WTC11 (cell line): ENCODE data around the gene PURA. TPM values are rescaled to one million over a fixed set of nuclear protein-coding genes. Genes with fewer than 3 reads are reported as not detected.

Experiments used
- ATAC-seq: fragments of 200-7000 bp; cut with Tn5 transposase; 2 replicates; pipeline ENCODE4 v1.10.0; 2021; ENCODE audit warnings: mild to moderate bottlenecking, moderate library complexity
- CTCF ChIA-PET: fragments of 300-600 bp; sonication (Branson Sonifier 250); formaldehyde crosslinking; loops from one replicate; lab custom pipeline; 2021; ENCODE audit warnings: antibody characterized with exemption; lab: Charles Lee
- POLR2A ChIA-PET: fragments of 350-600 bp; sonication (Branson Sonifier 250); formaldehyde crosslinking; loops from one replicate; lab custom pipeline; 2021; ENCODE audit warnings: antibody characterized with exemption; lab: Charles Lee
- DNase-seq: peaks from one replicate; pipeline ENCODE4 v3.0.0; 2021; ENCODE audit warnings: low spot score
- H3K27ac Mint-ChIP-seq: 2 replicates; pipeline ENCODE4 v1.8.0; 2021; ENCODE audit warnings: mixed read lengths
- H3K27me3 Mint-ChIP-seq: 2 replicates; pipeline ENCODE4 v1.8.0; 2021; ENCODE audit warnings: low read depth, mild to moderate bottlenecking, moderate library complexity, mixed read lengths
- H3K36me3 Mint-ChIP-seq: 2 replicates; pipeline ENCODE4 v1.8.0; 2021; ENCODE audit warnings: mixed read lengths
- H3K4me1 Mint-ChIP-seq: 2 replicates; pipeline ENCODE4 v1.8.0; 2022; ENCODE audit warnings: mixed read lengths
- H3K4me3 Mint-ChIP-seq: 2 replicates; pipeline ENCODE4 v1.8.0; 2021; ENCODE audit warnings: mild to moderate bottlenecking, moderate library complexity, mixed read lengths
- H3K9me3 Mint-ChIP-seq: 2 replicates; pipeline ENCODE4 v1.8.0; 2021; ENCODE audit warnings: mixed read lengths
- CREM ChIP-seq: sonication (generic); formaldehyde crosslinking; IDR thresholded peaks from 2 replicates; pipeline ENCODE4 v1.8.1; 2022; ENCODE audit warnings: mild to moderate bottlenecking, missing genetic modification reagents, moderate library complexity
- CTCF ChIP-seq: fragments of 200-600 bp; IDR thresholded peaks from 2 replicates; pipeline ENCODE4 v1.8.0; 2022; ENCODE audit warnings: antibody characterized with exemption
- E2F1 ChIP-seq: sonication (generic); formaldehyde crosslinking; IDR thresholded peaks from 2 replicates; pipeline ENCODE4 v1.8.0; 2022; ENCODE audit warnings: mild to moderate bottlenecking, missing genetic modification reagents
- E2F5 ChIP-seq: sonication (generic); formaldehyde crosslinking; IDR thresholded peaks from 2 replicates; pipeline ENCODE4 v1.8.1; 2022; ENCODE audit warnings: mild to moderate bottlenecking, moderate library complexity, missing genetic modification reagents
- FOXP1 ChIP-seq: sonication (generic); formaldehyde crosslinking; IDR thresholded peaks from 2 replicates; pipeline ENCODE4 v1.8.0; 2022; ENCODE audit warnings: missing genetic modification reagents, mild to moderate bottlenecking, moderate library complexity, borderline replicate concordance
- GABPB1 ChIP-seq: sonication (generic); formaldehyde crosslinking; IDR thresholded peaks from 2 replicates; pipeline ENCODE4 v1.8.1; 2023; ENCODE audit warnings: mild to moderate bottlenecking, missing genetic modification reagents
- GTF2I ChIP-seq: fragments of 250-450 bp; sonication (Bioruptor Pico); conservative IDR thresholded peaks from 2 replicates; pipeline ENCODE4 v1.4.0; 2021; ENCODE audit warnings: mild to moderate bottlenecking
- PREB ChIP-seq: sonication (generic); formaldehyde crosslinking; IDR thresholded peaks from 2 replicates; pipeline ENCODE4 v1.8.1; 2022; ENCODE audit warnings: mild to moderate bottlenecking, missing genetic modification reagents, moderate library complexity, borderline replicate concordance
- USF2 ChIP-seq: sonication (generic); formaldehyde crosslinking; IDR thresholded peaks from 2 replicates; pipeline ENCODE4 v1.8.1; 2023; ENCODE audit warnings: mild to moderate bottlenecking, missing genetic modification reagents, moderate library complexity
- ZNF317 ChIP-seq: sonication (generic); formaldehyde crosslinking; IDR thresholded peaks from 2 replicates; pipeline ENCODE4 v1.8.1; 2023; ENCODE audit warnings: low read depth, mild to moderate bottlenecking, moderate library complexity, missing genetic modification reagents, borderline replicate concordance
- ZNF396 ChIP-seq: fragments of 250-450 bp; sonication (Bioruptor Pico); IDR thresholded peaks from 2 replicates; pipeline ENCODE4 v1.8.0; 2021; ENCODE audit warnings: mild to moderate bottlenecking, moderate library complexity, borderline replicate concordance
- total RNA-seq: library from RNA; stranded (reverse); gene quantifications from 3 replicates; pipeline ENCODE4 v1.2.3, GENCODE V29; 2021
- TF ChIP-seq, protein P1 (sequence below): fragments of 250-450 bp; sonication (Bioruptor Pico); IDR thresholded peaks from 2 replicates; pipeline ENCODE4 v1.9.0; 2021; ENCODE audit warnings: mild to moderate bottlenecking, borderline replicate concordance
- TF ChIP-seq, protein P2 (sequence below): fragments of 250-450 bp; sonication (Bioruptor Pico); IDR thresholded peaks from 2 replicates; pipeline ENCODE4 v2.1.2; 2022; ENCODE audit warnings: mild to moderate bottlenecking, moderate library complexity
- TF ChIP-seq, protein P3 (sequence below): sonication (generic); formaldehyde crosslinking; IDR thresholded peaks from 2 replicates; pipeline ENCODE4 v1.8.0; 2022; ENCODE audit warnings: mild to moderate bottlenecking, missing genetic modification reagents

Gene PURA
- total RNA-seq, 1 experiment from 2014 or later: 9.0 TPM

- TF ChIP-seq FOXP1 (CRISPR knock-in tag) (peak; percentile 59; the same call in 1 of the 2 replicates), PREB (CRISPR knock-in tag) (no peak)
Measured at GRCh38 chr5:140107312-140108092, 6.4 kb upstream of the PURA start (continued).

DNA sequence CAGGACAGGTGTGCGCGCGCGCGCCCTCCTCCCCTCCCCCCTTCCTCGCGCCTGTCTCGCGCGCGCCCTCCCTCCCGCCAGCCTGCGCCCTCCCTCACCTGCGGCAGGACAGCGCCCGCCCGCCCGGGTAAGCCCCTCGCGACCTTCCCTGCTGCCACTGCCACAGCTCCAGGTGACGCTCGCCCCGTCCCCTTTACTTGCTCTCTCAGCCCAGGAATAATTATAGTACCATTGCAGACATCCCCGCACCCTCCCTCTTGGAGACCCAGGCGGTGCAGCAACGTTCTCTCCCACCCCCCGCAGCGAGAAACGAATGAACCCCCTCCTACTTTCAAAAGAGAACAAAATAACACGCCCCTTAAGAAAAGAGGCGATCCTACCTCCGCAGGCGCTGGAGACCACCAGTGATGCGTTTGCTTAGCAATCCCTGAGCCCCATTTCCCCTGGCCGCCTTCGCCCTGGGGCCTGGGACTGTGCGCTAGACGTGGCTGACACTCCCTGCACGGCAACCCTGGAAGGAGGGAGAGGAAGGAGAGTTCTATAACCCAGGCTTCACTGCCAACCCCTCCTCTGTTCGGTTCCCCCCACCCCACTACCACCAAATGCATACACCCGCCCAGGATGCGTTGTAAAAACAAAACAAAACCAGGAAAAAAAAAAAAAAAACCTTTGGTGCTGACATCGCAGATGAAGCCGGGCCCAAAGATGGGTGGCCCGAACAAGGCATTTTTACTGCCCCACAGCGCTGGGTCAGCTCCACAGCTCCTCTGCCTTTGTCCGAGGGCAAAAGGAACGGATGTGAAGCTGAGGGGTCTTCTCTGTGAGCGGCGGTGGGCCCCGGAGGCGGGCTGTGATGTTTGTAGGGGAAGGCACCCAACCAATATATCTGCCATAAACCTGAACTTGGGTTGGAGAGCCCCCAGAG lies 5.6 kb upstream of the PURA start:
- H3K4me1 Mint-ChIP-seq: peaks cover 50% of the 10 kb centered on the region
- H3K4me3 Mint-ChIP-seq: peak overlapping the region; percentile 90

GRCh38 chr5:140109018-140109758 lies 4.7 kb upstream of the PURA start:
- Mint-ChIP-seq H3K4me3 (peak overlapping the region; percentile 90), H3K9me3 (no peaks in the 10 kb centered on the region), H3K4me1 (peaks cover 50% of the 10 kb centered on the region), H3K27me3 (peaks cover 87% of the 10 kb centered on the region), H3K36me3 (no peaks in the 10 kb centered on the region), H3K27ac (no peak overlapping the region)
- ChIA-PET CTCF (interaction anchor here (0.6 to 2.6 kb wide), 7 partner anchors 35 to 343 kb away, joined by 3 to 19 read pairs (median 4); partner anchors contain the start of gene NRG2), POLR2A (interaction anchor here (0.6 kb wide), 2 partner anchors 9 to 39 kb away, joined by 3 to 5 read pairs; no protein-coding TSS in a partner anchor)
- ATAC-seq: no peak
- DNase-seq: no peak
- TF ChIP-seq CTCF (no peak), GABPB1 (CRISPR knock-in tag) (no peak), CREM (no peak), E2F1 (CRISPR knock-in tag) (no peak), E2F5 (CRISPR knock-in tag) (no peak), ZNF317 (CRISPR knock-in tag) (no peak)
- TF ChIP-seq, protein P1, sequence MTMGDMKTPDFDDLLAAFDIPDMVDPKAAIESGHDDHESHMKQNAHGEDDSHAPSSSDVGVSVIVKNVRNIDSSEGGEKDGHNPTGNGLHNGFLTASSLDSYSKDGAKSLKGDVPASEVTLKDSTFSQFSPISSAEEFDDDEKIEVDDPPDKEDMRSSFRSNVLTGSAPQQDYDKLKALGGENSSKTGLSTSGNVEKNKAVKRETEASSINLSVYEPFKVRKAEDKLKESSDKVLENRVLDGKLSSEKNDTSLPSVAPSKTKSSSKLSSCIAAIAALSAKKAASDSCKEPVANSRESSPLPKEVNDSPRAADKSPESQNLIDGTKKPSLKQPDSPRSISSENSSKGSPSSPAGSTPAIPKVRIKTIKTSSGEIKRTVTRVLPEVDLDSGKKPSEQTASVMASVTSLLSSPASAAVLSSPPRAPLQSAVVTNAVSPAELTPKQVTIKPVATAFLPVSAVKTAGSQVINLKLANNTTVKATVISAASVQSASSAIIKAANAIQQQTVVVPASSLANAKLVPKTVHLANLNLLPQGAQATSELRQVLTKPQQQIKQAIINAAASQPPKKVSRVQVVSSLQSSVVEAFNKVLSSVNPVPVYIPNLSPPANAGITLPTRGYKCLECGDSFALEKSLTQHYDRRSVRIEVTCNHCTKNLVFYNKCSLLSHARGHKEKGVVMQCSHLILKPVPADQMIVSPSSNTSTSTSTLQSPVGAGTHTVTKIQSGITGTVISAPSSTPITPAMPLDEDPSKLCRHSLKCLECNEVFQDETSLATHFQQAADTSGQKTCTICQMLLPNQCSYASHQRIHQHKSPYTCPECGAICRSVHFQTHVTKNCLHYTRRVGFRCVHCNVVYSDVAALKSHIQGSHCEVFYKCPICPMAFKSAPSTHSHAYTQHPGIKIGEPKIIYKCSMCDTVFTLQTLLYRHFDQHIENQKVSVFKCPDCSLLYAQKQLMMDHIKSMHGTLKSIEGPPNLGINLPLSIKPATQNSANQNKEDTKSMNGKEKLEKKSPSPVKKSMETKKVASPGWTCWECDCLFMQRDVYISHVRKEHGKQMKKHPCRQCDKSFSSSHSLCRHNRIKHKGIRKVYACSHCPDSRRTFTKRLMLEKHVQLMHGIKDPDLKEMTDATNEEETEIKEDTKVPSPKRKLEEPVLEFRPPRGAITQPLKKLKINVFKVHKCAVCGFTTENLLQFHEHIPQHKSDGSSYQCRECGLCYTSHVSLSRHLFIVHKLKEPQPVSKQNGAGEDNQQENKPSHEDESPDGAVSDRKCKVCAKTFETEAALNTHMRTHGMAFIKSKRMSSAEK: no peak
- TF ChIP-seq, protein P2, sequence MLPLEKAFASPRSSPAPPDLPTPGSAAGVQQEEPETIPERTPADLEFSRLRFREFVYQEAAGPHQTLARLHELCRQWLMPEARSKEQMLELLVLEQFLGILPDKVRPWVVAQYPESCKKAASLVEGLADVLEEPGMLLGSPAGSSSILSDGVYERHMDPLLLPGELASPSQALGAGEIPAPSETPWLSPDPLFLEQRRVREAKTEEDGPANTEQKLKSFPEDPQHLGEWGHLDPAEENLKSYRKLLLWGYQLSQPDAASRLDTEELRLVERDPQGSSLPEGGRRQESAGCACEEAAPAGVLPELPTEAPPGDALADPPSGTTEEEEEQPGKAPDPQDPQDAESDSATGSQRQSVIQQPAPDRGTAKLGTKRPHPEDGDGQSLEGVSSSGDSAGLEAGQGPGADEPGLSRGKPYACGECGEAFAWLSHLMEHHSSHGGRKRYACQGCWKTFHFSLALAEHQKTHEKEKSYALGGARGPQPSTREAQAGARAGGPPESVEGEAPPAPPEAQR (CRISPR knock-in tag): no peak

More for the DNA sequence above, 5.6 kb upstream of the PURA start:
- Mint-ChIP-seq H3K27me3 (peaks cover 92% of the 10 kb centered on the region), H3K27ac (peak overlapping the region; percentile 83), H3K9me3 (no peaks in the 10 kb centered on the region), H3K36me3 (no peaks in the 10 kb centered on the region)
- POLR2A ChIA-PET: interaction anchor here (0.6 to 1.6 kb wide), 6 partner anchors 10 to 315 kb away, joined by 3 to 7 read pairs (median 3); no protein-coding TSS in a partner anchor
- peak; percentile 45 for DNase-seq
- TF ChIP-seq USF2 (CRISPR knock-in tag) (no peak), GTF2I (CRISPR knock-in tag) (no peak), ZNF396 (CRISPR knock-in tag) (no peak)
- TF ChIP-seq, protein P3, sequence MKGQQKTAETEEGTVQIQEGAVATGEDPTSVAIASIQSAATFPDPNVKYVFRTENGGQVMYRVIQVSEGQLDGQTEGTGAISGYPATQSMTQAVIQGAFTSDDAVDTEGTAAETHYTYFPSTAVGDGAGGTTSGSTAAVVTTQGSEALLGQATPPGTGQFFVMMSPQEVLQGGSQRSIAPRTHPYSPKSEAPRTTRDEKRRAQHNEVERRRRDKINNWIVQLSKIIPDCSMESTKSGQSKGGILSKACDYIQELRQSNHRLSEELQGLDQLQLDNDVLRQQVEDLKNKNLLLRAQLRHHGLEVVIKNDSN (CRISPR knock-in tag): no peak
- CTCF ChIA-PET: interaction anchor here (0.5 to 2.6 kb wide), 16 partner anchors 20 to 645 kb away, joined by 3 to 19 read pairs (median 4); partner anchors contain the start of gene NRG2
- peak; percentile 9 for ATAC-seq
